Inferior parietal cortex (tissue), 1 donor: ENCODE data around the gene RYR3.
A peak's percentile ranks its signal among the peaks of the same experiment; 100 is the strongest.
"Not testable (repeated sequence)": the region's sequence is repeated elsewhere in the genome, so short reads cannot be mapped to it uniquely, and the experiment has no call there.

Experiments
- DNase-seq: peaks from one replicate; pipeline ENCODE4 v3.0.0-alpha.2; 2016; ENCODE audit errors: extremely low spot score

The RYR3 gene

GRCh38 chr15:33577911-33578310 lies 267.1 kb downstream of the RYR3 start:
- not testable (repeated sequence) for DNase-seq

- DNase-seq = no peak
Measured at GRCh38 chr15:33580526-33580925, 269.8 kb downstream of the RYR3 start.

- peak; percentile 64 for DNase-seq
Measured at GRCh38 chr15:33581032-33581431, 270.3 kb downstream of the RYR3 start.

GRCh38 chr15:33584797-33585196 lies 274.0 kb downstream of the RYR3 start:
- no peak for DNase-seq

DNA sequence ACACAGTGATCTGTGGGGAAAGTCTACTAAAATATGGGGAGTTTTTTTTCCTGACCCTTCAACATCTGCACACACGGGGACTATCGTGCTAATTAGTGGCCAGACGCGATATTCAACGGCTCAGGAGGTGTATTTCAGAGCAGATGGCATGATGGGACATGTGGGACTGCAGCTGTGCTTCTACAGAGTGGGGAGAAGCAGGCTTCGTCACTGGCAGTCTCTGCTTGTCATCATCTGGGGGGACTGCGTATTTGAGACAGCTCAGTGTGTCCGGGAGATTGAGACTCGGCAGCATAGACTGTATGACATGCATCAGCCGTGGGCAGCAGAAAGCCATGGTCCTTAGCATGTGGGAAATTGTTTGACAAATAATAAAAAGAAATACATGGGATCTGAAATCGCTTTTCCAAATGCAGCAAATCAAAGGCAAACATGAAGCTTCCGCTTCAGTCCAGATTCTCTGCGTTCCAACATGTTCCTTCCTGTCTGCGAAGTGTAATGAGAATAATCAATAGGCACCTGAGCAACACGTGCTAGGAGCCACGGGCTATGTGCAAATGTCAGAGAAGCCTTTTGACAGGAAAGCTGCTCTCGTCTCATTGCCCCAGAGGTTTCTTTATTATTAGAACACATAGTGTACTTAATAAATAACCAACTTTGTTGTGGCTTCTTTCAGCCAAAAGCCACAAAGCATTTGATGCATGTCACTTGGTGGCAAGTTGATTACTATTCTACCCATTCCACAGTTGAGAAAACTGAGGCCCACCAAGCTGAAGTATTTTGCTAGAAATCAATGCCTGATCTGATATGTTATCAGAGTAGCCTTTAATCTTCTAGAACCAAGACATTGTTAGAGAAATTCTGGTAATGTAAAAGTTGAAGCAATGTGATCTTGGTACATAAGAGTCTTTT lies 276.3 kb downstream of the RYR3 start:
- no peak for DNase-seq

GRCh38 chr15:33587773-33588172 lies 277.0 kb downstream of the RYR3 start:
- no peak for DNase-seq

GRCh38 chr15:33592864-33593263 lies 282.1 kb downstream of the RYR3 start:
- no peak for DNase-seq

DNA sequence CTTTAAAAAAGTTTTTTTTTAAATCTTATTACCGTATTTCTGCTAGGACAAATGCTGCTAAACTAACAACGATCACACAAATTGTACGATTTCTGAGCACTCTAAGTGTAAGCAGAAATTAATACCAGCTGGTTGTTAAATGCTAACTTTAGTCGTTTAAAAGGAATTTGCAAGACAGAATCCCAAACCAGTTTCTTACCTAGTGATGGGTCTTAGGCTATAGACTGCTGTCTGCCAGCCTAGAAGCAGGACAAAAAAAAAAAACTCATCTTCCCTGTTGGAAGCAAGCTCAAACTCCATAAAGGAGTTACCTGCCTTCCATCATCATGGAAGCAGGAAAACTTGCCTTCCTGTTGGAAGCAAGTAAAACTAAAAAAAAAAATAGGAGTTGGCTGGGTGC lies 287.6 kb downstream of the RYR3 start:
- DNase-seq = not testable (repeated sequence)

DNA sequence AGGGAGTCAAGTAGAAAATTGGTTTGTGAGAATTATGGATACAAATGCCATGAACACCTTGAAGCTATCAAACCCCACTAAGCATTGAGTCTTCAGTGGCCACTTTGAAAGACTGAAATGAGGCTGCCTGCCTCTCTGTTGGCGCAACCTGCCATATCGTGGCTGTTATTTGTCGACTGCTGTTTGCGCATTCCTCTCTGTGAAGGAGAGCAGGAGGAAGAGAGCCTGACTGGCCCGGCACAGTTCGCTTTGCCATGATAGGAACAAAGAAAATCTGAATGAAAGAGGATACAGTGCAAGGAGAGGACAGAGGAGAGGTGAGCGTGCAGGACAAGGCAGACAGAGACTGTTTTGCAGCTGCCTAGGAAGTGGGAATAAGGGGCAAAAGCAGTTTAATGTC lies 289.4 kb downstream of the RYR3 start:
- DNase-seq = no peak

GRCh38 chr15:33601461-33601860 lies 290.7 kb downstream of the RYR3 start:
- DNase-seq = no peak

GRCh38 chr15:33608714-33609113 lies 297.9 kb downstream of the RYR3 start:
- DNase-seq = peak; percentile 14

- DNase-seq = no peak
Measured at GRCh38 chr15:33612721-33613304, 302.0 kb downstream of the RYR3 start.

GRCh38 chr15:33616475-33616874 lies 305.7 kb downstream of the RYR3 start:
- no peak for DNase-seq

DNA sequence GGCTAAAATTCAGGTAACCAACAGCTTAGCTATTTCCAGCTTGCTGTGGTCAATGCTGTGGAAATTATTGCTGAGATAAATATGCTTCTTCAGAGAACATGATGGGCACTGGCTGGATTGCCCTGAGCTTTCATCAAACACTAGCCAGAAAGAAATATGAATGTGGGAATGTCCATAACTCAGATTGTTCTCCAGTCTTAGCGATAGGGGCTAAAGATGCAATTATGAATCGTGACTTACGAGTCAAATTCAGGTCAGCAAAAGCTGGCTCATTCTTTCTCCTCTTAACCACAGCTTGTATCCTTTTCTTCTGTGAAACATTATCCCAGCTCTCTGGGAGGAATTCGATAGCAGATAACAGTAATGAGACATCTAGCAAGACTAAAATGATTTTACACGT lies 307.6 kb downstream of the RYR3 start:
- DNase-seq = no peak

DNA sequence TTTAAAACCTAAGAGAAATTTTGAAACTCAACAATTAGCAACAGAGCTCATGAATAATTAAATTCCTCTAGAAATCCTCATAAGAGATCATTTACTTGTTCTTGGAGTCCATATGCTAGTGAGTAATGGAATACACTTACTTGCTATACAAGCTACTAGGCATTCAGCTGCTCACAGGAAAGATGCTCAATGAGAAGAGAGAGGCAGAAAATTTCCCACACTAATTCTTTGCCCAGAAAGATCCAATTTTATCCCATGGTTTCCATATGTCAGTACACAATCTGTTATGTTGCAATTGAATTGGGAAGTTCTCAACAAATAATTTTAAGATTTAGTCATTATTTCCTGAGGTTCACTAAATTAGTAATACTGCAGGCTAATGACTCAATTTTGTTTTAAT lies 310.4 kb downstream of the RYR3 start:
- no peak for DNase-seq

DNA sequence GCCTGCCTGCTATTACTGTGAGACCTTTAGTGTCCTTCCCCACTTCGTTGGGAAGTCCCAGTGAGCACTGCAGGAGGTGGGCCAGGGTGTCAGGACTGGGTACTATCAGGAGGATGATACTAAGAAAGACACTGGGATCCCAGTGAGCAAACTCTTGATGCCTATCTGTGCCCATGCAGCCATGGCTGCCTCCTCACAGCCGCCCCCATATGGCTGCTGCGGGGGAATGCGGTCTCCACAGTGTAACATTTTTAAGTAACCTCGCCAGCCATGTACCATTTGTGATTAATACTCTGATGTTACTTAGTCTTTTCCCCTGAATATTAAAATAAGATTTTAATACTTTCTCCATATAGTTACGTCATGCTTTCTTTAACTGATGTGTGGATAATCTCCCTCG lies 312.2 kb downstream of the RYR3 start:
- DNase-seq = no peak

GRCh38 chr15:33624439-33624838 lies 313.7 kb downstream of the RYR3 start:
- no peak for DNase-seq

DNA sequence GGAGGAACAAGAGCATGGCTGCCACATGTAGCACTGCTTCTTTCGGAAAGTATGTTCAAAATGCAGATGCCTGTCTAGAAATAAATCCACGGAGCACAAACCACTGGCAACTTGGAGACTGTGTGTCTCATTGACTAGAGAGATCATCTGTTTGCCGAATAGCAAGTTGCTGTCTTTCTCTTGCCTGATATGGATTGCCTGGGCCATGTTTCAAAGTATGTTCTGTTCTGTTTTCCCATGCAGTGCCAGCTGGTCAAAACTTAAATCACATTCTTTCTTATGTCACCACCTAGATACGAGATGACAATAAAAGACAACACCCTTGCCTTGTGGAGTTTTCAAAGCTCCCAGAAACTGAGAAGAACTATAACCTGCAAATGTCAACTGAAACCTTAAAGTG lies 318.9 kb downstream of the RYR3 start:
- no peak for DNase-seq

GRCh38 chr15:33636234-33636633 lies 325.5 kb downstream of the RYR3 start:
- DNase-seq = no peak

DNA sequence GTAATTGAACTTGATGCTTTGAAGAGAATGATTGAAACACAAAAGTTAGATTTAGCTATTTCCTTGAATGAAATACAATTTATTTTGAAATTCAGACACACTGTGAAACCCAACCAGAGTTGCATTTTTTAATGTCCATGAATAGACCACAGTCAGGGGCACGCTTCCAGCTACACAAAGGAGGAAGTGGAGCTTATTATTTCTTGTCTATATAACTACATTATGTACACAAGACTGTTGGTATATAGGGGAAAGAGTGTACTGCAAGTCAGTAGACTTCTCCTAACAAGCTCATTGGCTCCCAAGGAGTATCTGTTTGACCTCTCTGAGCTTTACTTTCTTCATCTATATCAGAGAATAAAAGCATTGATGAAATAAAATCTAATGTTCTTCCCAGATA lies 326.2 kb downstream of the RYR3 start:
- DNase-seq = no peak

GRCh38 chr15:33638453-33638852 lies 327.7 kb downstream of the RYR3 start:
- no peak for DNase-seq

- no peak for DNase-seq
Measured at GRCh38 chr15:33639051-33639450, 328.3 kb downstream of the RYR3 start.

DNA sequence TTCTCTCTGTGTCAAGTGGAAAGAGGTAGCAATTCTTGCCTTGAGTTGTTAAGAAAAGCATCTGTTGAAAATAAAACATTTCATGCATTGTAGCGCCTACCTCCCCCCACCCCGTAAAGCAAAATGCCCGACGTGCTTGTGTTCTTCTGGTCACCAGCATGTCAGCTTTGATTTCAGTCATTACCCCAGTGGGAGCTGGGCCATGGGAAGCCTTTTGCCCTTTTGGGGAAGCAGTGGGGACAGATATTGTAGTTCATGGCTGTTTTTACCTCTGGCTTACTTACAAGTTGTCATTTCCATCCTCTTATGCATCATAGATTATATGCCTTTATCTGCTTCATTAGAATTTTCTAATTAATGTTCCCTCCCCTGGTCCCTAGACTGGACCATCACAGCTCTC lies 328.7 kb downstream of the RYR3 start:
- no peak for DNase-seq
